ENCODE measurements around the gene CDKN2AIPNL.

CDKN2AIPNL gene, protein sequence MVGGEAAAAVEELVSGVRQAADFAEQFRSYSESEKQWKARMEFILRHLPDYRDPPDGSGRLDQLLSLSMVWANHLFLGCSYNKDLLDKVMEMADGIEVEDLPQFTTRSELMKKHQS

DNA sequence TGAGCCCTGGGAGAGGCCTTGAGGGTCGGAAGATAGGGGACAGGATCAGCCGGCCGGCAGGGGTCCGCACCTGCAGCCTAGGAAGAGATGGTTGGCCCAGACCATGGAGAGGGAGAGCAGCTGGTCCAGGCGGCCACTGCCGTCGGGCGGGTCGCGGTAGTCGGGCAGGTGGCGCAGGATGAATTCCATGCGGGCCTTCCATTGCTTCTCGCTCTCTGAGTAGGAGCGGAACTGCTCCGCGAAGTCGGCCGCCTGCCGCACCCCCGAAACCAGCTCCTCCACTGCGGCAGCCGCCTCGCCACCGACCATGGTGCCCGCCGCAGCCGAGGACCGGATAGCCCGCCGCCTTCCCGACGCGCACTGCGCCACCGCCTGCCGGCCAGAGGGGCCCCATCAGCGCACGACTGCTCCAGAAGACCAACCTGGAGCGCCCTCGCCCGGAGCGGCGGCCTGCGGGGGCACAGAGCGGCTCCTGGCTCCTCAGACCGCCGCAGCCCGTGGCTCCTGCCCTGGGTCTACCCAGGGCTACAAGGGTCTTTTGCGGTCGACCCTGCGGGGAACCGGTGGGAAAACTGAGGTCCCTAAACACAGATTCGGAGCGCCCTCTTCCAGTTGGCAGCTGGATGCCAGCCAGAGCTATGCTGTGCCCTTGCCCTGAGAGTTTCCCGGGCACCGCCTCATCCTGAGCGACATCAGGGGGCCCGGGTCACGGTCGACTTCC lies at the start of gene CDKN2AIPNL:
CDKN2AIPNL (minus strand) TSS at position 336 of the 721 bp plus-strand sequence; CDS start at position 309, 27 bp downstream.
- DNase-seq = peak; percentile 87

DNA sequence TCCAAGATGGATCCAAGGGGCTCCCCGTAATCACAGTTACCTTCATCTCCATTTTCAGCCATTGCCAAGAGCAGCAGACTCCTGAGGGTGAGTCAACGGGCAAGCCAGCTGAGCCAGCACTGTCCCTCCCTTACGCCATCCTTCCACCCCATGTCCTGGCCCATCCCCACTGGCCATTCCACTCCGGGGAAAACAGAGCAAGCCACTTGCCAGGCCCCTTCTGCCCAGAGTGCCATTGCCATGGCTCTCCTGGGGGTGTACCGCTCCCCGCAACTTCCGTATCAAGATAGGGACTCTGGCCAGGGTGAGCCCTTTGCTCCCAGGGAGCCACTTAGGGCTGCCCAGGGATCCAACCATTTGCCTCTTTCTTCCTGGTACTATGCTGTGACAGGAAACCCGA lies 48.9 kb upstream of the CDKN2AIPNL start:
- no peak for DNase-seq

DNA sequence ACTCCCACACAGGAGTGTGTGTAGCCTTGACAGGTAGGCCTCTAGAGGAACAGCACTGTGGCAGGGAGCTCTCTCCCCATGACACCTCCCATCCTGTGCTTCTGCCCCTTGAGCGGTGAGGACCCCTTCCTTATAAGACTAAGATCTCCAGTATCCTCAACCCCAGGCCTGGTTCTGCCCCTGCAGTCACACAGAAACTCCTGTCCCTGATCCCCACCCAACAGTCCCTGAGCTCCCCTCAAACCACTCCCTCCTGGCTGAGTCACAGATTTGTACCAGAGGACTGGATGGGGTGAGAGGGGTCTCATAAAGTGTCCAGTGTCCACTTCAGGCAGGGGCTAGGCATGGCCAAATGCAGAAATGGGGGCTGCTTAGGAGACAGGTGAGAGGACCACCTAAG lies 47.8 kb upstream of the CDKN2AIPNL start:
- no peak for DNase-seq

DNA sequence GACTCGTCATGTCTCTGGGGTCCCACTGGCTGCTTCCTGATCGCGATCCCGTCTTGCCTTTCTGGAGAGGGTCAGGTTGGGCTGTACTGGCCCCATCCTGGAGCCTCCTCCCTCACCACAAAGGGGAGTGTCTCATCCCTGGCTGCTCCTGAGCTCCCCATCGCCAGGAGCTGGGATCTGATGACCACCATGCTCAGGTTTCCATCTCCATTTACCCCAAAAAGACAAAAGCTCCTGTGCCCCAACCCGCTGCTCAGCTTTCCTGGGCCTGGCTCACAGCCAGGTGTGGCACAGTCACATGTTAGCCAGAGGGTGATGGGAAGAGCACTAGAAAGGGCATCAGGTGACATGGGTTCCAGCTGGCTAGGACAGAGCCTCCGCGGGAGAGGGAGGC lies 47.3 kb upstream of the CDKN2AIPNL start:
- DNase-seq = no peak

DNA sequence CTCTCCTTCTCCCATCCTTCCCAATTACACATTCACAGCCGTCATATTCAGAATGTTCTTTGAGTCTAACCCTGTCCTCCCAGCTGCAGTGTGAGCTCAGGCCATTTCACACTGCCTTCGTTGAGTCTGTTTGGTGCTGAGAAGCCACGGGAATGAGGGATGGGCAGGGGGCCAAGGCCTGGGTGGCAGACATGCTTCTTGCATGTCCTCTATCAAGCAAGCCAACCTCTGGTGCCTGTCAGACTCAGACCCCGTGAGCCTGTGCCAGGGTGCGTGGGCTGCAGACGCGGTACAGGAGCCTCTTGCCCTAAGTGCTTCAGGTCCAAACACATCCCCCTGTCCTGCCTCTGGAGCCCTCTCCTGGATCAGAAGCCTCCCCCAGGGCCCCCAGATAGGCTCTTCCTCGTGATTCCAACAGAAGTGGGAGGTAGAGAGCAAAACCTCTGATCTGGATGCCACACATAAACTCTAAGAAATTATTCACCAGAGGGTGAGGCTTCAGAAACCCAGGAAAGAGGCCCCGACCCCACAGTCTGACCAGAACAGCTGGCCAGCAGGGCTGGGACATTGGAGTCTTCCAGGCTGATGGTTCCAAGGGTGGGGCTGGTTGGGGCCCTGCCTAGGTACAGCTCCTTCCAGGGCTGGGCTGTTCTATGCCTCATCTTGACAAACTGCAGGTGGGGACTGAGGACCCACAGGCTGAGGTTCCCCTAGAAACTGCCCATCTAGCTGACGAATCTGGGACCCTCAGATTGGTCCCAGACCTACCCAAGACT lies 46.7 kb upstream of the CDKN2AIPNL start:
- no peak for DNase-seq

DNA sequence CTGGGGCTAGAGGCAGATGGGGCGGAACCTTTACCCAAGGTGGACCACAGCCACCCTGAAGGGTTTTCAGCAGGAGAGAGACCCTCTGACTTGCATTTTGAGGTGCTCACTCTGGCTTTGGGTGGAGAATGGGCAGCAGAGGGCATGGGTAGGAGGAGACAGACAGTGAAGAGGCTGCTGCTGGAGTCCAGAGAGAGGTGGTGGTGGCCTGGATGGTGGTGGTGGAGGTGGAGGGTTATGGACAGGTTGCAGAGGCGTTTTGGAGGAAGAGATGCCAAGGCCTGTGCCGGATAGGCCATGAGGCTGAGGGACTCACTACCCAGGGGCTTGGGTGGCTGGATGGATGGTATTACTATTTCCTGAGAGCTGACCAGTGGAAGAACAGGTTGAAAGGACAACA lies 46.1 kb upstream of the CDKN2AIPNL start:
- no peak for DNase-seq

DNA sequence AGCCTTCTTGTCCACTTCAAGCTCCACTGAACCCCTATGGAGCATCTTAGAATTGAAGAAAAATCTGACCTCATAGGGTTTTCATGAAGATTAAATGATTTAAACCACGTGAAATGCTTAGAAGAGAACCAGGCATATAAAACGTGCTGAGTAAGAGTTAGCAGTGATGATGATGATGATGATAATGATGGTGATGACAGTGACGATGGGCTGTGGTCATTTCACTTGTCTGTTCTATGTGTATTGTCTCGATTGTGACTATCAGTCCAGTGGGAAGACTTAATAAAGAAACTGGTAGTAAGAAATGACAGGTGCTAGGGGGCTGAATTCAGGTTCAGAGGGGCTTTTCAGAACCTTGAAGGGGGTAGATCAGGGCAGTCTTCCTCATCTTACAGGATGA lies 45.1 kb upstream of the CDKN2AIPNL start:
- no peak for DNase-seq

DNA sequence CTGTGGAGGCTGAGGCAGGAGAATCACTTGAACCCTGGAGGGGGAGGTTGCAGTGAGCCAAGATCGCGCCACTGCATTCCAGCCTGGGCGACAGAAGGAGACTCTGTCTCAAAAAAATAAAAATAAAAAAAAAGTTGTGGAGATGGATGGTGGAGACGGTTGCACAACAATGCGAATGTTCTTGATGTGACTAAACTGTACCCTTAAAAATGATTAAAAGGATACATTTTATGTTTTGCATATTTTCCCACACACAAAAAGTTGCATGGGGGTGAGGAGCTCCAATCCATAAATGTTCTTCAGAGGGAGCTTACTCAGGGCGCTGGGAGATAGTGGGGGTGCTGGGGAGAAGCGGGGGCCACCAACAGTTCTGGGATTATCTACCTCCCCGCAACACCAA lies 43.8 kb upstream of the CDKN2AIPNL start:
- DNase-seq = no peak

DNA sequence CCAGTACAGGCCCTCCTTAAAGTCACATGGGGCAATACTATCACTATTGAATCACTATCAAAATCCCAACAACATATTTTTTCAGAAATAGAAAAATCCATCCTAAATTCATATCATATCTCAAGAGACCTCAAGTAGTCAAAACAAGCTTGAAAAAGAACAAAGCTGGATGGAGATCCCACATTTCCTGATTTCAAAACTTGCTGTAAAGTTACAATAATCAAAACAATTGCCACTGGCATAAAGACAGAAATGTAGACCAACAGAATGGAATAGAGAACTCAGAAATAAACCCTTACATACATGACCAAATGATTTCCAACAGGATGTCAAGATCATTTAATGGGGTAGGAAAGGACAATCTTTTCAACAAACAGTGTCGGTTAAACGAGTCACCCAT lies 41.3 kb upstream of the CDKN2AIPNL start:
- DNase-seq = no peak

DNA sequence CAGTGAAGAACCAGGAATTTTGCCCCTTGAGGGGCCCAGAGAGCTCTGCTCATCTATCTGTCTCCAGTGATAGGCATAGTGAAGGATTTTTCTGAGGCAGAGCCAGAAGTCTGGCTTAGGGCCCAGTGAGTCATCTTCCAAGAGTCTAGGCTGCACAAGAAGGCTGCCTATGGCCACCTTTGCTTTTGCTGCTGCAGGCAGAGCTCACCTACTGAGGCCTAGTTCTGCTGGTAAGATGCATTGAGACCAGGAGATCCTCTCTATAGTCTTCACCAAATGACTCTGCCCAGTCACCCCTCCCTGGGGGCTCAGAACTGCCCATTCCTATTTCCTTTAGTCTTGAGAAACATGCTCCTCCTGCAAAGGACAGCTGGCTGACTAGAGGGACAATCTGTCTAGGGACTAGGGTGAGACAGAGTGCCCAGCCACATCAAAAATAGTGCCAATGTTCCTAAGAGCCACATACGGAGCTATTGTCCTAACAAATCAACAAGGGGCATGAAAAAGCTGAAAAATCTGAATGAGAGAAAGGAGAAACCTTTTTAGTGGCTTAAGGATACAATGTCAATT lies 40.3 kb upstream of the CDKN2AIPNL start:
- DNase-seq = no peak

DNA sequence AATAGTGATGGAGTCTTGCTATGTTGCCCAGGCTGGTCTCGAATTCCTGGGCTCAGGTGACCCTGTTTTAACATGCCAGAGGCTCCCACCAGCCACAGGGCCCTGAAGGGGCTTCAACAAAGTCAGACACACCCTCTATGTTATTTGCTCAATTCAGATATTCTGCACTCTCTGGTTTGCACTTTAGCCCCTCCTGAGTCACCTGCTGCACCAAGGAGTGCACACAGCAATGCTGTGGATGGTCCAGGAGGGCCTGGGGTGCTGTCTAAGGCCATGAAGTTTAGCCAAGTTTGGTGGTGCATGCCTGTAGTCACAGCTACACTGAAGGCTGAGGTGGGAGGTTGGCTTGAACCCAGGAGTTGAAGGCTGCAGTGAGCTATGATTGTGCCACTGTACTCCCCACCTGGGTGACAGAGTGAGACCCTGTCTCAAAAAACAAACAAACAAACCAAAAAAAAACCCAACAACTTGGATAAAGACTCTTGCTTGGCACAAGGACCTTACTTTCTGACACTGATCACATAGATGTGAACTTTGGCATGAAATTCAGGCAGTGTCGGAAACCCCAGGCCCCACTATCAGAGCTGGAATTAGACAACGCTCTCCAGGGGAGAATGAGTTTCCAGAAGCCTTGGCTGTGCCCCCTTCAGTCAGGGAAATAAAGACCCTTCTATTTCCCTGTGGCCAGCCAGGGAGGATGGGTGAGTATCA lies 39.7 kb upstream of the CDKN2AIPNL start:
- DNase-seq = no peak

DNA sequence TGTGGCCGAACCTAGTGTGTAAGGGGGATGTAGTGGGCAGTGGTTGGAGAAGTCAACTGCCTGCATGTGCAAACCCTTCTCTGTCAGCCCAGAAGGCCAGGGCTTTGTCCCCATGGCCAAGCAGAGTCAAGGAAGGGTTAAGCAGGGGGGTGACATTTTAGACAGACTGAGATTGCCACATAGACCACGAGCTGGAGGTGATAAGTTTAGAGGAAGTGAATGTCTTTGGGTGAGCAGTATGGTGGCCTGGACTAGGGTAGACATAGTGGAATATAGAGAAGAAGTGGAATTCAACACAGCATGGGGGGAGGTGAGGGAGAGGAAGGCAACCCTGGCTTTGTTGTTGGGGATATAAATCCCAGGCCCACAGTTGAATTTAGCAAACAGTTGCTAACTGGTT lies 38.7 kb upstream of the CDKN2AIPNL start:
- no peak for DNase-seq

DNA sequence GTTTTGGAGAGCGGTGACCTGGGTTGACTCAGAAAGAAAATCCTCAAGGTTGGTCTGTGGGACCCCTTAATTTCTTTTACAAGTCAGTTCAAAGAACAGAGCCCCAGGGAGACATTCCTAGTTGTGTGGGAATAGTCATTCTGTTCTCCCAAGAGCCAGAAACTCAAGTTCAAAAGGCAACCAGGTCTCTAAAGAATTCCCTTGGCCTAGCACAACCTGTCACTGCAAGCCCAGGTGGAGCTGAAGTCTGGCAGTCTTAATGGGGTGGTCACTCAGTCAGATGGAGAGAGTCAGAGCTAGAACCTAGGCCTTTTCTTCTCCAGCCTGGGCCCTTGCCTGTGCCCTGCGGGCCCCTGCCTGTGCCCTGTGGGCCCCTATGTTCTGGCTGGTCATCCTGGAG lies 37.5 kb upstream of the CDKN2AIPNL start:
- no peak for DNase-seq

DNA sequence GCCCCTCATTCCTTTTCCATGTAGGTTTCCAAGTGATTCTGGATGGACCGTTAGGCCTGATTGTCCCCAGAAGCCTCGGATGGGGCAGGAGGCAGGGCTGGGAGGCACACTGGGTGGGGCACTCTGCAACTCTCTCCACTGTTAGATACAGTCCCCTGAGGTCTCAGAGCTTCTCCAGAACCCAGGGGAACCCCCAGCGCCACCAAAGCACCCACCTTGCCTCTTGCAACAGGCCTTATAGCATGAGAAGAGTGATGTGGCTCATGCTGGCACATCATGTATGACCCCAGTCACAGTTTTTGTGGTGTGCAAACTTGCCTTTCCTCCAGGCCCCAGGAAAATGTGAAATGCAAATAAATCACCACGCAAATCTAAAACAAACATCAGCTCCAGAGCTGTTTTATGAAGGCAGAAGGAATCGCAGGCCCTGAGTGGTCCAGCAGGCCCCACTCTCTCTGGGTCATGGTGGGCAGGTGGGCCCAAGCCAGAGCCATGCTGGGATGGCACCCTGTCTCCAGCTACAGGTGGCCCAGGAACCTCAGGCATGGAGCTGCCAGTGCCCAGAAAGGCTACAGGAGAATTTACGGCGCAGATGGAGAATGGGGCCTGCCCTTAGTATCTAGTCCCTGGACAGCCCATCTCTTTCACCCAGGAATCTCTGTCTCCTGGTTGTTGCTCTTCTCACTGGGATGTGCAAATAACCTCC lies 36.3 kb upstream of the CDKN2AIPNL start:
- DNase-seq = no peak

DNA sequence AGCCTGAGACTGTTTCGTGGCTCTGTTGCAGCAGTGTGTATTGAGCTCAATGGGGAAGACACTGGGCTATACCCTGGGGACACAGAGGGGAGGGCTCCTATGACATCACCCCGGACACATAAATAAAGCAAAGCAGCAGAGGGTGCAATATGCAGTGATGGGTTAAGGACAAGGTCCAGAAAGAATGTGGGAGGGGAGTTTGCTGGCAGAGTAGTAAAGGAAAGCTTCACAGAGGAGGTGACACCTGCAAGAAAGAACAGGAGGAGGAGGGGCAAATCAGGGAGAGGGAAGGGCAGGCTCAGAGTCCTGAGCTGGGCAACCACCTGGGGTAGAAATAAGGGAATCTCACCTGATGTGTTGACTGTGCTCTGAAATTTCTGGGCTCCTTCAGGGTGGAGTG lies 35.3 kb upstream of the CDKN2AIPNL start:
- DNase-seq = no peak

DNA sequence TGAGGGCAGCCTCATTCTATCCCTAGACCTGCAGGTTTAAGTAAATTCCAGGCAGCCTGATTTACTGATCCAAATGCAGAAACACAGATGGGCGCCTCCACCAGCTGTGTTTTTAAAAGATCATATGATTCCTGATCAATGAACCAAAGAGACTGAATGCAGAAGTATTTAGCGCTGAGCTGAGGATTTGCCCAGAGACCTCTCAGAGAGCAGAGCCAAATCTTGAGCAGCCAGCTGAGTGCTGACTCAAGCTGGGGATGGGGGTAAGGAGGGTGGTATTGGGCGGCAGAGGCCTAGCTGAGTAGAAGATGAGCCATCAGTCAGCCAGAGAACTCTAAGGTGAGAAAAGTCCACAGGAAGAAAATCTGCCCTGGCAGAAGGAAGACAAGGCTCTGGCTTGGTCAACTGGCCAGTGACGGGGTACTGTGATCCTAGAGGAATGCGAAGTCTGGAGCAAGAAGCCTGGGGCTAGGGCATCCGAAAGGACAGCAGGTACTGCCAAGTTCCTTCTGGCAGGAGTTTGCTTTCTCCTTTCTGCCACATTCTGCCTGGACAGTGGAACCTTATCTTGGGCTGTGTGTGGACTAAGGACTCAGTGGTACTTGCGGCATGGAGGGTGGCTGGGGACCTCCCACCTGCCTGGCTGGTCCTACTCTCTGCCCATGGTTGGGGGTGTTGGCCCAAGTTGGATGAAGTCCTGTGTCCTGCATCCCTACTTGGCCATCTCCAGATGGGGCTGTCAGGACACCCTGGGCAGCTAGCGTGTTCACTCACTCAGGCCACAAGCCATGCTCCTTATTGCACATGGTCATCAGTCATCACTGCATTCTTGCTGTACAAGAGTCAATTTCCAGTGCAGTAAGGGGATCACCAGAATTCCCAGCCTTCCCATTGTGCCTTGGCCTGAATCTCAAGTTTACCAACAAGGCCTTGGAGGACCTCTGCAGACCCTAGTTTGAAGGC lies 34.5 kb upstream of the CDKN2AIPNL start:
- no peak for DNase-seq

DNA sequence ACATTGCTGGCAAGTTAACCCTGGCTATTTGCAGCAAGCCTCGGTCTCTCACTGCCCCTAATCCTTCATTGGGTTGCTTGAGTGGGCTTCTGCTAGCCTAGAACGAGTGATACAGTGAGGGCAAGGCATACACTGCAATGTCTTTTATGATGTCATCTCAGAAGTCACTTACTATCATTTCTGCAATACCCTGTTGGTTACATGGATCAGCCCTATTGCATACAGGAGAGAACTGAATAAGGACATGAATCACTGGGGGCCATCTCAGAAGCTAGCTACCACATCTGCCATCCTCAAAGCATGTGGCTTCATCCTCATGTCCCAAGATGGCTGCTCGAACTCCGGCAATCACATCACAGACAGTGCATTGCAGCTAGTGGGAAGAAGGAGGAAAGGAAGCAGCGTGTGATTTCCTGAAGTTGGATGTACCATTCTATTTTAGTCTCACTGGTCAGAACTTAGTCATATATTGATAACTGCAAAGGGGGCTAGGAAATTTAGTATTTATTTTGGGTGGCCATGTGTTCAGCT lies 33.3 kb upstream of the CDKN2AIPNL start:
- DNase-seq = no peak

DNA sequence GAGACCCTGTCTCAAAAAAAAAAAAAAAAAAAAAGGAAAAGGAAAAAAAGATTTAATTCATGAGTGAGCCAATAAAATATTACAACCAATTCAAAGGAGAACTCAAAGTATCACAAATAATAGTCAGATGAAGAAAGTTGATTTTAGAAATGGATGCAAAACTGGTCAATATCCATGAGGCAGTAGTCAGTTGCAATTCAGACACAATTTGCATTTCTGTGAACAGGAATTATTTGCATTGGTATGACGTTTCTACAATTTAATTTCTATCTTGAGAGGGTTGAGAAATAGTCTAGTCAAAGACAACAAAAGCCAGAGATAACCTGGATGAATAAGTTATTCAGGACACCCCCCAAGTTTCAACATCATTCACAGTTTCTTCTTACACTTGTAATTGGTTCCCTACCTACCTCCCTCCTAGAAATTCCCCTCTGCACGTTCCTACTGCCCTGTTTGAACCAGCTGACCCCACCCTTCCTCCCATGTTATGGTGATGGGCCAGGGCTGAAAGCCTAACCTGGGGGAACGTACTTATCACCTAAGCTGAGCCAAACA lies 28.6 kb upstream of the CDKN2AIPNL start:
- no peak for DNase-seq

DNA sequence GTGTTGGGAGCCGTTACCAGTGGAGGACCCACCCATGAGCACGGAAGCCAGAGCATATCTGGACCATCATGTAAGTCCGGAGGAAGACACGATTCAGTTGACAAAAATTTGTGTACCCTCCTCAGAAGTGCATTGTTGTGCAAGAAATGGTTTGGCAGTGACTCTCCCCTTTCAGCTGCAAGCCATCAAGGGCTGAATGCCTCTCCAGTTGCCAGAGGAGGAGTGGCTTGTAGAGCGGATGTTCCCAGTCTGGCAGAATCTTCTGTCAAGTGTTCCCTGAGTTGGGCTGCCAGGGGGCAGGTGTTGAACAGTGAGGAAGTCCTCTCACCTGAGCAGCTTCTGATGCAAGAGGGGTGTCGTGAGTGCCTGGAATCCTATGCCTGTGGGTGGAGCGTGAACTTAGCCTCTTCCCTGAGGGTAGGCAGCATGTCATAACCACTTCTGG lies 27.6 kb upstream of the CDKN2AIPNL start:
- DNase-seq = no peak

DNA sequence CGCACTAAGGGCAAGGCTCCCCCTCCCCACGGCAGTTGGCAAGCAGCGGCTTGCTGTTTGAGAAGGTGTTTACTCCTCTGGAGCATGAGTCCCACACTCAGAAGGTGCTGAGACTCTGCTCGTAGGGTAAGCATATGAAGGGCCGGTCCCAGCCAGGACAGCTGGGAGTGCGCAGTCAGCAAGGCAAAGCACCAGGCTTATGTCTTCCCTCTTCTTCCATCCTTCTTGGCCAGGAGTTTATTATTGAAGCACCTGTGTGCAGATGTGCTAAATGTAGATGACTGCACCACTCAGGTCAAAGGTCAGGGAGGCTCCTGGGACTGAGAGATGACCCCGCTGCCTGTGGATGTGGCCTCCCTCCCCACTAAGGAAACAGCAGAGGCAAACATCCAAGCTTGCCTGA lies 27.0 kb upstream of the CDKN2AIPNL start:
- DNase-seq = no peak

All from stimulated activated CD4-positive, alpha-beta T cell treated with anti-CD3 and anti-CD28 coated beads, Interleukin-12 subunit alpha, Interleukin-12 subunit beta, amount 100 ng/mL, for 4 hours (primary cell).